ENCODE measurements around the gene M1AP. TPM values are rescaled to one million over a fixed set of nuclear protein-coding genes. Genes with fewer than 3 reads are reported as not detected.

Gene M1AP
- total RNA-seq, 2 experiments from 2014 or later: not detected

DNA sequence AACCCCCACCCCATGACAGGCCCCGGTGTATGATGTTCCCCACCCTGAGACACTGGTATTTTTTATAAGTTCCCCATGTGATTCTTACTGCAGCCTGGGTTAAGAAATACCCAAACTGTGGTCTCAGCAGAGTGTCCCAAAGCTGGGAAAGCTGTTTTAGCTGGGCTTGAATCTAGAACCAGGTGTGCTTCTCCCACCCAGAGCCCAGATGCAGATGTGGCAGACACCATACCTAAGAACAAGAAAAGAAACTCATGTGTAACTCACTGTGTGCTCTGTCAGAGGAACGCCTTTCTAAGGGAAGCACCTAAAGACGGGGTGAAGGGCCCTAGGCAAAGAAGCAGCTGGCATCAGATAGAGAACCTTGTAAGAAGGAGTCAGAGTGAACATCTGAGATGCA lies 69.7 kb downstream of the M1AP start:
- Mint-ChIP-seq H3K27ac (peak overlapping the region; percentile 42), H3K9me3 (ENCODE audit: low read depth) (no peaks in the 10 kb centered on the region), H3K4me1 (peaks cover 44% of the 10 kb centered on the region), H3K4me3 (no peak overlapping the region), H3K27me3 (no peaks in the 10 kb centered on the region), H3K36me3 (peaks cover 5% of the 10 kb centered on the region)
- CTCF ChIA-PET: interaction anchor here (1.1 to 5.1 kb wide), 2 partner anchors 10 to 32 kb away, joined by 3 to 39 read pairs; no protein-coding TSS in a partner anchor
- DNase-seq: no peak
- no peak for ATAC-seq

DNA sequence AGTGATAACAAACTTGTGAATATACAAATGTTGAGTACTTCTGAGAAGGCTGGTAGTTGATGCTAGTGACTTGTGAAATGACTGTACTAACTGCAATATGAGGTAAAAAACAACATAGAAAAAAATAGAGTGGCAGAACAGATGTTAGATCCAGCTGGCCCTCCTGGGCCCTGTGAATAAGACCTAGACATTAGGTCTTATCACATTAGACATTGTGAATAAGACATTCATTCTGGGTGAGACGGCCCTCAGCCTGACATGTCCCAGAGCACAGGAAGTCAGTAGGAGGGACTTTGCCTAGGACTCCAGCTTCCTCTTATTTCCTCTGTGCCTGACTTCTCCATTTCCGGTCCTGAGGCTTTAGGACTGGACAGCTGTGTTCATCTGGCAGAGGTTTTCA lies 70.7 kb downstream of the M1AP start:
- CTCF ChIA-PET: interaction anchor here (1.1 to 5.1 kb wide), 3 partner anchors 8 to 31 kb away, joined by 3 to 39 read pairs (median 4); no protein-coding TSS in a partner anchor
- peak overlapping the region; percentile 51 for H3K27ac Mint-ChIP-seq
- ATAC-seq: peak; percentile 69

DNA sequence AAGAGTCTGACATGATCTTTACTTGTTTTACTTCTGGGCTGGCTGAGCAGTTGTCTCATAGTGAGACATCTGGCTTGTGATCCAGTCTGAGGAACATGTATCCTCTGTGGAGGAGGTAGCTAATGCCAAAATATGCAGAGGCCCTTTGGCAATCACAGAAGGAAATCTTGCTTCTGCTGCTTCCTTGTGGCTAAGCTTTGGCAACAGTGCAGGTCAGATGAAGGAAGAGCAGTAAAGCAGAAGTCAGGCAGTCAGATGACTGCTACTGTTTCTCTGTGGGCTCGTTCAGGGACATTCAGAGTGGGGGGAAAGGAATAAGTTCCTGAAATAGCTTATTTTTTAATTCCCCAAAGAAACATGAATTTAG lies 71.3 kb downstream of the M1AP start:
- DNase-seq: no peak
- H3K27me3 Mint-ChIP-seq: no peaks in the 10 kb centered on the region
- CTCF ChIA-PET: interaction anchor here (0.8 to 5.1 kb wide), 3 partner anchors 8 to 11 kb away, joined by 4 to 39 read pairs (median 5); no protein-coding TSS in a partner anchor
- H3K4me3 Mint-ChIP-seq: no peak overlapping the region
- ATAC-seq: no peak
- H3K4me1 Mint-ChIP-seq: peaks cover 44% of the 10 kb centered on the region
- H3K27ac Mint-ChIP-seq: peak overlapping the region; percentile 48
- H3K36me3 Mint-ChIP-seq: peaks cover 5% of the 10 kb centered on the region
- H3K9me3 Mint-ChIP-seq (ENCODE audit: low read depth): no peaks in the 10 kb centered on the region

More for the DNA sequence above, 70.7 kb downstream of the M1AP start:
- H3K27me3 Mint-ChIP-seq: no peaks in the 10 kb centered on the region
- no peaks in the 10 kb centered on the region for H3K9me3 Mint-ChIP-seq (ENCODE audit: low read depth)
- peaks cover 5% of the 10 kb centered on the region for H3K36me3 Mint-ChIP-seq
- DNase-seq: no peak
- H3K4me1 Mint-ChIP-seq: peaks cover 42% of the 10 kb centered on the region
- no peak overlapping the region for H3K4me3 Mint-ChIP-seq

DNA sequence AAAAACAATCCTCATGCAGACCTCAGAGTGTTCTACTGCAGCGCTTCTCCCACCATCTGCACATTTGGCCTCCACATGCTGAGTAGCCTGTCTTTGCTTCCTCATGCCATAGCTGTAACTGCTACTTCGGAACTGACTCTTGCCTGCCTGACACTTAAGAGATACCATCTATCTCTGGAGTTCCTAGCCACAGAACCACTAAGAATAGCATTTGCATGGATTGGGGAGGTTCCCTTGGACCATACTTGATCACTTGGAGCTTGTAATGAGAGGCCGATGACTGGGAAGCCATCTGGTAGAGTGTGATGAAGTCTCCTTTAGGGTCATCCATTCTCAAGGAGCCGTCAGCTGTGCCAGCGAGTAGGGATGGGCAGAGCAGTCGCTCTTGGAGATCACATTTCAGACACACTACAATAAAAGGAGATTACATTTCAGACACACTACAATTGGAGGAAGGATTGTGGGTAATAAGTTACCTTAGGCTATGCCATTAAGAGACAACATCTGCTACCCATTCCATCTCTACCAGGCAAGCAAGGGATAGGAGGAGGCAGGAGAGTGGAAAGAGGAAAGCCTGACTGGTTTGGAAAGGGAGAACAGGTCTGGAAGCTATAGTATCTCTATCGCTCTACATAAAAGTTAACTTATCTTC lies 71.8 kb downstream of the M1AP start:
- CTCF ChIA-PET: interaction anchor here (0.8 to 5.1 kb wide), 6 partner anchors 8 to 26 kb away, joined by 3 to 39 read pairs (median 4); no protein-coding TSS in a partner anchor
- Mint-ChIP-seq H3K27ac (no peak overlapping the region), H3K9me3 (ENCODE audit: low read depth) (no peaks in the 10 kb centered on the region), H3K36me3 (peaks cover 5% of the 10 kb centered on the region), H3K4me3 (no peak overlapping the region), H3K27me3 (no peaks in the 10 kb centered on the region), H3K4me1 (peaks cover 44% of the 10 kb centered on the region)
- DNase-seq (no peak), ATAC-seq (no peak)

DNA sequence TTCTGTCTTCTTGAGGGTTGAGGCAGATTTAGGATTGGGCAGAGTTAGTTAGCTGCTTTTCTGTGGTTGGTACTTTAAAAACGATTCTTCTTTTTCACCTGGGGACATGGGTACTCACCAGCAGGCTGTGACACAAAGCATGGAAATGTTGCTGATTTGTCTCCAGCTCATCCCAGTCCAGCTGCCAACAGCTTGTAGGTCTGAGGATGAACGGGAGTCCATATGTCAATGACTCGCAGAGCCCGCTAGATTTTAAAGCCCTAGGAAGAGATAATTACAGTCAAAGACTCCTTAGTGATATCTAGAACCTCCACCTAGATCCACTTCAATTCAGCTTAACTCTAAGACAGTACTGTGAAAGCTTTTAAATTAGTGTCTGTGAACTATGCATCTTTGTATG lies 72.8 kb downstream of the M1AP start:
- no peak overlapping the region for H3K4me3 Mint-ChIP-seq
- H3K9me3 Mint-ChIP-seq (ENCODE audit: low read depth): no peaks in the 10 kb centered on the region
- CTCF ChIA-PET: interaction anchor here (0.9 to 5.1 kb wide), 6 partner anchors 9 to 92 kb away, joined by 3 to 39 read pairs (median 4); partner anchors contain the start of genes CCDC142 and TTC31

DNA sequence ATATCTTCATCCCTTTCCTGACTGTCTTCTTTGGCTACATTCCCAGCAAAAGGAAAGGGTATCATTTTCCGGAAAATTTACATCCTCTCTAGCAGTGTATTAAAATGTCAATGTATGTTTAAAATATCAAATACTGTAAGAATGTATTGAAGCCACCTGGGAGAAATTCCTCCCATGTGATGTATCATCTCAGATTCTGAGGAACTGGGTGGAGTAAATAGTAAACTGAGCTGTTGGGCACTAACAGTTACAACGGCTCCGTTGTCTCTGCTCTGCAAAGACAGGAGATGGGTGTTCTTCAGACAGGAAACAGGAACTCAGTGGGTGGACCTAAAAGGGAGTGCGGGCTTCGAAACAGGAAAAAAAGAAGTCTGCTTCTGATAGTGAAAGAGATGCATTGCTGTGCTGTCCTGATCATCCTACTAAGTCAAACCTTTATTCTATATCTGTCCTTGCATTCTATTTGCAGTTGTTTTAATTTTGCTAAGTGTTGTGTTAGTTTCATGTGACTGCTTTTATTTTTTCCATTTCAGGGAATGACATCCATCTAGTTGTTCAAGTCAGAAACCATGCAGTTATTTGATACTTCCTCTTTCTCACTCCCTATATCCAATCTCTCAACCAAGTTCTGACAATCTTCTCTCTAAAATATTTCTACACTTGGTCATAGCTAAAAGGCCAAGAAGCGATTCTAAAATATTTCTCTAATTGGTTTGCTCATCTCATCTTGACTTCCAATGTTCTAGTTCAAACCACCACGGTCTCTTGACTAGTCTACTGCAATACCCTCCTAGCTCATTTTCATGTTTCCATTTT lies 74.2 kb downstream of the M1AP start:
- H3K36me3 Mint-ChIP-seq: peaks cover 5% of the 10 kb centered on the region
- H3K4me1 Mint-ChIP-seq: peaks cover 42% of the 10 kb centered on the region
- DNase-seq (peak; percentile 61), ATAC-seq (peak; percentile 78)
- H3K9me3 Mint-ChIP-seq (ENCODE audit: low read depth): no peaks in the 10 kb centered on the region
- peak overlapping the region; percentile 70 for H3K27ac Mint-ChIP-seq
- peak overlapping the region; percentile 52 for H3K4me3 Mint-ChIP-seq
- H3K27me3 Mint-ChIP-seq: no peaks in the 10 kb centered on the region
- CTCF ChIA-PET: interaction anchor here (1.0 to 5.1 kb wide), 8 partner anchors 10 to 396 kb away, joined by 3 to 39 read pairs (median 4); partner anchors contain the start of gene MOB1A

More for the DNA sequence above, 72.8 kb downstream of the M1AP start:
- H3K27ac Mint-ChIP-seq: no peak overlapping the region
- ATAC-seq (no peak), DNase-seq (no peak)
- peaks cover 5% of the 10 kb centered on the region for H3K36me3 Mint-ChIP-seq
- H3K27me3 Mint-ChIP-seq: no peaks in the 10 kb centered on the region
- H3K4me1 Mint-ChIP-seq: peaks cover 44% of the 10 kb centered on the region

DNA sequence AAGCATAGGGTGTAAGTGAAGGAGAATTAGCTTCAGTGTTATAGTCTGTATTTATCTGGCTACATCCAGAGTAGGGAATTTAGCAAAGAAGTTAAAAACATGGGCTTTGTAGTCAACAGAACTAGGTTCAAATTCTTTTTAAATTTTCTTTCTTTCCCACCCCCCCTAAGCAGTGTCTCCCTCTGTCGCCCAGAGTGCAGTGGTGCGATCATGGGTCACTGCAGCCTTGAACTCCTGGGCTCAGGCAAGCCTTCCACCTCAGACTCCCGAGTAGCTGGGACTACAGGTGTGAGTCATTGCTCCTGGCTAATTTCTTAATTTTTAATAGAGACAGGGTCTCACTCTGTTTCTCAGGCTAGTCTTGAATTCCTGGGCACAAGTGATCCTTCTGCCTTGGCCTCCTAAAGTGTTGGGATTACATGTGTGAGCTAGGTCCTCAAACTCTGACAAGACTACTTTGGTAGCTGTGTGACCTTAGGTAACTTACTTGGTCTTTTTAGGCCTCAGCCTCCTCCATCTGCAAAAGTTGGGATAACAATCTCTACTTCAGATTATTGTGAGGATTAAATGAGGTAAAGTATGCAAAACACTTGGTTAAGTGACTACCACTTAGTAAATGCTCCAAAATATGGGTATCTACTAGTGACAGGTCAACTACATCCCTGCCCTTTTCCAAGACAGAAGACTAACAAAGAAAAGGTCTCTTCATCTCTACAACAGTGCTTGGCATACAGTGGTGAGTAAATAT lies 75.8 kb downstream of the M1AP start:
- Mint-ChIP-seq H3K36me3 (peaks cover 5% of the 10 kb centered on the region), H3K4me1 (peaks cover 45% of the 10 kb centered on the region), H3K4me3 (no peak overlapping the region), H3K9me3 (ENCODE audit: low read depth) (no peaks in the 10 kb centered on the region), H3K27ac (no peak overlapping the region), H3K27me3 (no peaks in the 10 kb centered on the region)
- no peak for ATAC-seq
- no peak for DNase-seq
- CTCF ChIA-PET: interaction anchor here (0.8 to 4.3 kb wide), 3 partner anchors 12 to 90 kb away, joined by 3 to 22 read pairs (median 6); partner anchors contain the start of gene CCDC142

DNA sequence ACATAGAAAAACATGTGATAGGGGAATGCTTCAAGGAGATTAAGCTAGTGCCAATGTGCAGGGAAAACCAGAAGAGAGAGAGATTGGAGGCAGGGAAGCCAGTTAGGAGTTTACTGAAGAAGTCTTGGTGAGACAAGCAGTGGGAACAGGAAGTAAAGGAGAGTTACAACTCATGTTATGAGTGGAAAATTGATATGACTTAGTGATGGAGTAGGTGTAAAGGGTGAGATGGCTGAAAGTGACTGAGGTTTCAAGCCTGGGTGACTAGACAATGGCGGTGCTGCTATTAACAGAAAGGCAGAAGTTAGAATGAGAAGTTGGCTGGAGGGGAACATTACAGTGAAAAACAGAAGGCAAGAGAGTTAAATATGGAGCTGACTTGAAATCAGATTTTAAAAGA lies 77.1 kb downstream of the M1AP start:
- CTCF ChIA-PET: interaction anchor here (0.8 to 2.1 kb wide), 3 partner anchors 15 to 89 kb away, joined by 3 to 6 read pairs (median 4); partner anchors contain the start of gene CCDC142
- ATAC-seq (peak; percentile 58), DNase-seq (no peak)
- Mint-ChIP-seq H3K4me1 (peaks cover 43% of the 10 kb centered on the region), H3K36me3 (peaks cover 5% of the 10 kb centered on the region), H3K27me3 (no peaks in the 10 kb centered on the region), H3K9me3 (ENCODE audit: low read depth) (no peaks in the 10 kb centered on the region), H3K4me3 (no peak overlapping the region), H3K27ac (no peak overlapping the region)

DNA sequence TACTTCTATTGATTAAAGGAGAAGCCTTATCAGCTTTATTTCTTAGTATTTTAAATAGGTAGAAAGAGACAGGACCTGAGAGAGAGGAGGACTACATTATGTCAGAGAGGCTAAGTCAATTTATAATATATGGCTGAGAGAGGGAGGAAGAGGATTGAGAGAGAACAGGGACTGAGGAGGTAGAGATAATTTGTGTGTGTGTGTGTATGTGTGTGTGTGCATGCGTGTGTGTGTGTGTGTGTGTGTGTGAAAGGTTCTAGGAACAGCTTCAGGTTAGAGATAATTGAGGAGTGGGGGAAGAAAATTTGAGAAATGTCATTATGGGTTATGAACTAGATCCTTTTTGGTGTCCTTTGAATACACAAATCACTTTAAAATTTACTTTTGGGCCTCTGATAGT lies 78.4 kb downstream of the M1AP start:
- Mint-ChIP-seq H3K36me3 (peaks cover 5% of the 10 kb centered on the region), H3K9me3 (ENCODE audit: low read depth) (no peaks in the 10 kb centered on the region), H3K27me3 (no peaks in the 10 kb centered on the region), H3K27ac (no peak overlapping the region), H3K4me1 (peaks cover 43% of the 10 kb centered on the region), H3K4me3 (no peak overlapping the region)
- no peak for ATAC-seq
- DNase-seq: no peak
- CTCF ChIA-PET: interaction anchor here (0.7 to 1.6 kb wide), 2 partner anchors 16 to 179 kb away, joined by 3 to 4 read pairs; no protein-coding TSS in a partner anchor

DNA sequence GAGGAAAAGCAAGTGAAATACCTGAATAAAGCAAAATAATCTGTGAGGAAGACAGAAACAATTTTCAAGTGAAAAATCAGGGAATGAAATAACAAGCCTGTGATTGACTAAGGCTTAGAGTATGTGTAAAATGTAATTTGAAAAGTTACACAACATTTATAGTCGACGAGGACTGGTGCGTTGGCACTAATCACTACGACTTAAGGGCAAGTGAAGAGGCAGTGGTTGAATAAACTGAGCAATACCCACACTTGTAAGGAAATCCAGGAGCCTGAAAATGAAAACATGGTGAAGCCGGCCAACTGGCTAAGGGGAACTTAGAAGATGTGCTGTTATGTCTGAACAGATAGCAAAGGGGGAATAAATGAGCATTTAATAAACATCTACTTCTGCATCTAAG lies 80.2 kb downstream of the M1AP start:
- peaks cover 30% of the 10 kb centered on the region for H3K4me1 Mint-ChIP-seq
- CTCF ChIA-PET: interaction anchor here (1.5 to 3.8 kb wide), 5 partner anchors 9 to 36 kb away, joined by 5 to 28 read pairs (median 13); partner anchors contain the start of gene DOK1
- H3K9me3 Mint-ChIP-seq (ENCODE audit: low read depth): no peaks in the 10 kb centered on the region
- ATAC-seq (no peak), DNase-seq (no peak)
- no peak overlapping the region for H3K4me3 Mint-ChIP-seq
- no peaks in the 10 kb centered on the region for H3K36me3 Mint-ChIP-seq
- H3K27me3 Mint-ChIP-seq: peaks cover 8% of the 10 kb centered on the region
- H3K27ac Mint-ChIP-seq: no peak overlapping the region

DNA sequence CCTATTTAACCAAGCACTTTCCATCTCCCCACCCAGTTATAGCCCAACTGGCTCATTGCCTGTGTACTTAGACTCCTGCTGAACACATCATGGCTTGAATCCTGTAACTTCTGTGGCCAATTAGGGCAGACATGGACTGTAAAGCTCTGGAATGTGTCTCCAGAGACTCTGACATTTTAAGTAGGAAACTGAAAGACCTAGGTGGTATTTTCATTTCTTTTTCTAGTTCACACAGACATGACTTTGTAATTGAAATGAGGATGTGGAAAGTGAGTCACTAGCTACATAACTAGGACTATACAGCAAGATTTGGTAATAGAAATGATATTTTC lies 81.4 kb downstream of the M1AP start:
- peaks cover 2% of the 10 kb centered on the region for H3K36me3 Mint-ChIP-seq
- no peak for DNase-seq
- peaks cover 38% of the 10 kb centered on the region for H3K4me1 Mint-ChIP-seq
- peak overlapping the region; percentile 75 for H3K27ac Mint-ChIP-seq
- peaks cover 10% of the 10 kb centered on the region for H3K27me3 Mint-ChIP-seq
- CTCF ChIA-PET: interaction anchor here (1.4 to 3.8 kb wide), 6 partner anchors 11 to 110 kb away, joined by 4 to 28 read pairs (median 9); partner anchors contain the start of gene DOK1
- no peaks in the 10 kb centered on the region for H3K9me3 Mint-ChIP-seq (ENCODE audit: low read depth)
- no peak overlapping the region for H3K4me3 Mint-ChIP-seq
- no peak for ATAC-seq

DNA sequence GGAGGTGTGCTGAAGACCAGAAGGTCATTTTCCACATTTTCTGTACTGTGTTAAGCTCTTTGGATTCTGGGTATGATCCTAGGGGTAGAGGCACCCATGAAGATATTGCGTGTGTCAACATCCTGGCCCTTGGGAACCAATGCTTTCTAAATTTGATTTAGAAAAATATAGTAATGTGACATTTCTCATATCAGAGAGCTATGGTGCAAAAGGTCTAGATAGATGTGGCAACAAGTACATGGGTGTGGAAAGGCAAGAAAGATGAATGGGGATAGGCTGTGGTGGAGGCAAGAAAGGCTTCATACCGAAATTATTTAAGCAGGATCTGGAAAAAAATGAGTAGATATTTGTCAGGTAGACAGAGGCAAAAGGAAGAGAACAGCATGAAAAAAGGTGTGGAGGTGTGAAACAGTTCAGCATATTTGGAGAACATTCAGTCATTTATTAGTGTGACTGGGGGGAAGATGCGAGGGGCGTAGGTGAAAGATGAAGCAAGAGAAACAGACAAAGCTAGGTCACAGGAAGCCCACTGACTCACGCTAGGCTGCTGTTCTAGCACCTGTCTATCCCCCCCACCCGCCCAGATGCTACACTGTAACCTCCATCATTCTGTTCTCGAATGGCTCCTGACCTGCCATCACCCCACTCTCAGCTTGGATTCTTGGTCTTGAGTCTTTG lies 81.9 kb downstream of the M1AP start:
- Mint-ChIP-seq H3K4me3 (no peak overlapping the region), H3K27ac (peak overlapping the region; percentile 75), H3K9me3 (ENCODE audit: low read depth) (no peaks in the 10 kb centered on the region), H3K27me3 (peaks cover 13% of the 10 kb centered on the region), H3K36me3 (peaks cover 2% of the 10 kb centered on the region), H3K4me1 (peaks cover 40% of the 10 kb centered on the region)
- no peak for ATAC-seq
- CTCF ChIA-PET: interaction anchor here (0.6 to 3.8 kb wide), 9 partner anchors 11 to 109 kb away, joined by 3 to 28 read pairs (median 5); partner anchors contain the start of genes CCDC142, DOK1 and TTC31
- DNase-seq: no peak
